NT2/D1 (cell line): ENCODE data around the gene PHAF1.

Experiments
- SUZ12 ChIP-seq: IDR thresholded peaks from 2 replicates; pipeline ENCODE4 v1.6.1; 2011; ENCODE audit not compliant: insufficient read length, insufficient read depth; ENCODE audit errors: extremely low read depth
- YY1 ChIP-seq: IDR thresholded peaks from 2 replicates; pipeline ENCODE4 v1.6.1; 2011; ENCODE audit not compliant: insufficient read length, insufficient read depth
- ZNF274 ChIP-seq: IDR thresholded peaks from 2 replicates; pipeline ENCODE4 v1.6.1; 2011; ENCODE audit warnings: mild to moderate bottlenecking, low read depth, low read length

- TF ChIP-seq YY1, result no peak
- no peak for TF ChIP-seq ZNF274
- no peak for TF ChIP-seq SUZ12
Measured at GRCh38 chr16:67173808-67174705, 64.3 kb downstream of the PHAF1 start.
